GM21360 (cell line): Measurements from ENCODE around the gene LRRC55.

Source experiments
- ATAC-seq: cut with Tn5 transposase; IDR thresholded peaks from one replicate; pipeline ENCODE4 v1.9.1; 2021; ENCODE audit warnings: mild to moderate bottlenecking, moderate library complexity; ENCODE audit not compliant: unreplicated experiment

The LRRC55 gene

GRCh38 chr11:57181678-57182305 is at the start of gene LRRC55:
TSS of gene LRRC55 (plus strand) at chr11:57181953. CDS start at chr11:57182023, 70 bp downstream.
- no peak for ATAC-seq

GRCh38 chr11:57133366-57134038 is 48.3 kb upstream of the LRRC55 start:
- ATAC-seq: no peak

- ATAC-seq: no peak
Measured at GRCh38 chr11:57134284-57134683, 47.5 kb upstream of the LRRC55 start.

- no peak for ATAC-seq
Measured at GRCh38 chr11:57135020-57135751, 46.6 kb upstream of the LRRC55 start.

GRCh38 chr11:57140568-57140967 is 41.2 kb upstream of the LRRC55 start:
- no peak for ATAC-seq

- ATAC-seq: no peak
Measured at GRCh38 chr11:57143459-57143858, 38.3 kb upstream of the LRRC55 start.

- ATAC-seq: no peak
Measured at GRCh38 chr11:57144075-57144474, 37.7 kb upstream of the LRRC55 start.

- ATAC-seq: no peak
Measured at GRCh38 chr11:57144531-57145320, 37.0 kb upstream of the LRRC55 start.

- ATAC-seq: no peak
Measured at GRCh38 chr11:57146301-57146700, 35.5 kb upstream of the LRRC55 start.

GRCh38 chr11:57148621-57149020 is 33.1 kb upstream of the LRRC55 start:
- ATAC-seq: no peak

- ATAC-seq: no peak
Measured at GRCh38 chr11:57150454-57150917, 31.3 kb upstream of the LRRC55 start.

GRCh38 chr11:57152134-57152533 is 29.6 kb upstream of the LRRC55 start:
- ATAC-seq: no peak

- ATAC-seq: no peak
Measured at GRCh38 chr11:57153448-57153847, 28.3 kb upstream of the LRRC55 start.

GRCh38 chr11:57154739-57155138 is 27.0 kb upstream of the LRRC55 start:
- no peak for ATAC-seq

GRCh38 chr11:57155400-57155799 is 26.4 kb upstream of the LRRC55 start:
- no peak for ATAC-seq

GRCh38 chr11:57155838-57156607 is 25.7 kb upstream of the LRRC55 start:
- ATAC-seq: no peak

- ATAC-seq: no peak
Measured at GRCh38 chr11:57156928-57157327, 24.8 kb upstream of the LRRC55 start.

- no peak for ATAC-seq
Measured at GRCh38 chr11:57157624-57158023, 24.1 kb upstream of the LRRC55 start.

- ATAC-seq: no peak
Measured at GRCh38 chr11:57158180-57158579, 23.6 kb upstream of the LRRC55 start.

- ATAC-seq: no peak
Measured at GRCh38 chr11:57158599-57158998, 23.2 kb upstream of the LRRC55 start.
